ENCODE measurements around the gene BTD. TPM values are rescaled to one million over a fixed set of nuclear protein-coding genes. Genes with fewer than 3 reads are reported as not detected.

BTD gene
- polyA plus RNA-seq, 1 donor (not counting 4 experiments of a cell fraction or from before 2014, with no cell fraction given), result 12.0 TPM

GRCh38 chr3:15638193-15638890 is 36.8 kb downstream of the BTD start:
- Histone ChIP-seq H2AFZ (ENCODE audit: control insufficient read depth, low read length) (no peak overlapping the region), H4K20me1 (ENCODE audit: control insufficient read depth, extremely low read depth, insufficient read depth, low read length) (no peaks in the 10 kb centered on the region), H3K9me3 (ENCODE audit: control insufficient read depth, low read depth, low read length) (no peaks in the 10 kb centered on the region), H3K4me3 (ENCODE audit: control insufficient read depth in 2 of 3, extremely low read depth in 1 of 3, insufficient read depth in 2 of 3, low read depth in 1 of 3, low read length in 3 of 3) (no peak overlapping the region), H3K36me3 (ENCODE audit: control insufficient read depth in 2 of 2, extremely low read depth in 1 of 2, insufficient read depth in 2 of 2, low read length in 2 of 2) (no peaks in the 10 kb centered on the region), H3K4me1 (ENCODE audit: control insufficient read depth, extremely low read depth, insufficient read depth, low read length) (peaks cover 18% of the 10 kb centered on the region), H3K79me2 (ENCODE audit: control insufficient read depth, insufficient read depth, low read length) (no peaks in the 10 kb centered on the region), H3K9me1 (ENCODE audit: control insufficient read depth, extremely low read depth, insufficient read depth, low read length) (no peaks in the 10 kb centered on the region), H3K4me2 (ENCODE audit: control insufficient read depth, extremely low read depth, insufficient read depth, low read depth, low read length) (no peak overlapping the region), H3K27ac (ENCODE audit: control insufficient read depth, insufficient read depth, low read length) (no peak overlapping the region), H3K9ac (ENCODE audit: control insufficient read depth, extremely low read depth, insufficient read depth, low read length) (no peak overlapping the region), H3K27me3 (ENCODE audit: control insufficient read depth, extremely low read depth, insufficient read depth, low read length) (no peaks in the 10 kb centered on the region)
- no peak for FAIRE-seq
- DNase-seq (ENCODE audit: low read depth, low spot score), result no peak
- dilution Hi-C loops (cut with MboI; ENCODE audit: extremely low pct_ligation_motif_present, low sequenced_read_pairs), result no loop called here
- TF ChIP-seq CTCF (optimal IDR thresholded peaks at IDR 0.05 in 1 of 3, IDR thresholded peaks at IDR 0.05 in 1 of 3, conservative IDR thresholded peaks at IDR 0.05 in 1 of 3; ENCODE audit: extremely low read depth in 1 of 3, insufficient read depth in 2 of 3, low read length in 3 of 3), result no peak
- TF ChIP-seq EZH2 (IDR thresholded peaks at IDR 0.05; ENCODE audit: low read length), result no peak

- Histone ChIP-seq H2AFZ (ENCODE audit: control insufficient read depth, low read length) (no peak overlapping the region), H3K79me2 (ENCODE audit: control insufficient read depth, insufficient read depth, low read length) (no peaks in the 10 kb centered on the region), H3K9ac (ENCODE audit: control insufficient read depth, extremely low read depth, insufficient read depth, low read length) (no peak overlapping the region), H3K9me1 (ENCODE audit: control insufficient read depth, extremely low read depth, insufficient read depth, low read length) (no peaks in the 10 kb centered on the region), H3K4me1 (ENCODE audit: control insufficient read depth, extremely low read depth, insufficient read depth, low read length) (peaks cover 18% of the 10 kb centered on the region), H4K20me1 (ENCODE audit: control insufficient read depth, extremely low read depth, insufficient read depth, low read length) (no peaks in the 10 kb centered on the region), H3K4me3 (ENCODE audit: control insufficient read depth in 2 of 3, extremely low read depth in 1 of 3, insufficient read depth in 2 of 3, low read depth in 1 of 3, low read length in 3 of 3) (no peak overlapping the region), H3K9me3 (ENCODE audit: control insufficient read depth, low read depth, low read length) (no peaks in the 10 kb centered on the region), H3K27ac (ENCODE audit: control insufficient read depth, insufficient read depth, low read length) (no peak overlapping the region), H3K36me3 (ENCODE audit: control insufficient read depth in 2 of 2, extremely low read depth in 1 of 2, insufficient read depth in 2 of 2, low read length in 2 of 2) (no peaks in the 10 kb centered on the region), H3K27me3 (ENCODE audit: control insufficient read depth, extremely low read depth, insufficient read depth, low read length) (no peaks in the 10 kb centered on the region), H3K4me2 (ENCODE audit: control insufficient read depth, extremely low read depth, insufficient read depth, low read depth, low read length) (no peak overlapping the region)
- DNase-seq (ENCODE audit: low read depth, low spot score), result no peak
- TF ChIP-seq EZH2 (IDR thresholded peaks at IDR 0.05; ENCODE audit: low read length) (no peak), CTCF (optimal IDR thresholded peaks at IDR 0.05 in 1 of 3, IDR thresholded peaks at IDR 0.05 in 1 of 3, conservative IDR thresholded peaks at IDR 0.05 in 1 of 3; ENCODE audit: extremely low read depth in 1 of 3, insufficient read depth in 2 of 3, low read length in 3 of 3) (no peak)
- FAIRE-seq, result no peak
- dilution Hi-C loops (cut with MboI; ENCODE audit: extremely low pct_ligation_motif_present, low sequenced_read_pairs), result no loop called here
Measured at GRCh38 chr3:15638891-15639262, 37.3 kb downstream of the BTD start.
